Islet of Langerhans (tissue), 1 donor: ENCODE results near the gene CTTN.

ENCODE experiments used
- FAIRE-seq: peaks from one replicate; lab custom pipeline; 2011; peaks lifted over from hg19 to GRCh38; lab: Jason Lieb, UNC

Gene CTTN

GRCh38 chr11:70477609-70478008 is 79.3 kb downstream of the CTTN start:
- FAIRE-seq: peak; percentile 65

- FAIRE-seq: no peak
Observed at GRCh38 chr11:70478166-70478890, 80.0 kb downstream of the CTTN start.

- no peak for FAIRE-seq
Observed at GRCh38 chr11:70480711-70481110, 82.4 kb downstream of the CTTN start.

- FAIRE-seq: no peak
Observed at GRCh38 chr11:70481625-70482528, 83.5 kb downstream of the CTTN start.

- FAIRE-seq: no peak
Observed at GRCh38 chr11:70482529-70482917, 84.2 kb downstream of the CTTN start.

GRCh38 chr11:70483077-70483861 is 84.9 kb downstream of the CTTN start:
- no peak for FAIRE-seq

- FAIRE-seq: no peak
Observed at GRCh38 chr11:70483917-70484316, 85.6 kb downstream of the CTTN start.

- FAIRE-seq: no peak
Observed at GRCh38 chr11:70485326-70486025, 87.1 kb downstream of the CTTN start.

- FAIRE-seq: no peak
Observed at GRCh38 chr11:70486026-70486415, 87.7 kb downstream of the CTTN start.
